PC-9 (cell line): Measurements from ENCODE around the gene PIM1.

ENCODE experiments used
- CTCF ChIP-seq: fragments of 200-600 bp; sonication (generic); conservative IDR thresholded peaks from 2 replicates; pipeline ENCODE4 v1.6.1; 2017; ENCODE audit warnings: mixed run types, antibody characterized with exemption, mild to moderate bottlenecking, moderate library complexity
- EZH2 ChIP-seq: fragments of 200-600 bp; sonication (generic); IDR thresholded peaks from 2 replicates; pipeline ENCODE4 v1.8.0; 2017; ENCODE audit warnings: antibody characterized with exemption, low read depth

- TF ChIP-seq CTCF (no peak), EZH2 (no peak)
These were observed 48.6 kb downstream of the PIM1 start for GRCh38 chr6:37218511-37218910.
